NK-92 (cell line): ENCODE data around the gene CHURC1.

Experiments used
- DNase-seq: peaks from one replicate; lab custom pipeline; 2025; ENCODE audit not compliant: unreplicated experiment; lab: John Stamatoyannopoulos, UW

The CHURC1 gene

DNA sequence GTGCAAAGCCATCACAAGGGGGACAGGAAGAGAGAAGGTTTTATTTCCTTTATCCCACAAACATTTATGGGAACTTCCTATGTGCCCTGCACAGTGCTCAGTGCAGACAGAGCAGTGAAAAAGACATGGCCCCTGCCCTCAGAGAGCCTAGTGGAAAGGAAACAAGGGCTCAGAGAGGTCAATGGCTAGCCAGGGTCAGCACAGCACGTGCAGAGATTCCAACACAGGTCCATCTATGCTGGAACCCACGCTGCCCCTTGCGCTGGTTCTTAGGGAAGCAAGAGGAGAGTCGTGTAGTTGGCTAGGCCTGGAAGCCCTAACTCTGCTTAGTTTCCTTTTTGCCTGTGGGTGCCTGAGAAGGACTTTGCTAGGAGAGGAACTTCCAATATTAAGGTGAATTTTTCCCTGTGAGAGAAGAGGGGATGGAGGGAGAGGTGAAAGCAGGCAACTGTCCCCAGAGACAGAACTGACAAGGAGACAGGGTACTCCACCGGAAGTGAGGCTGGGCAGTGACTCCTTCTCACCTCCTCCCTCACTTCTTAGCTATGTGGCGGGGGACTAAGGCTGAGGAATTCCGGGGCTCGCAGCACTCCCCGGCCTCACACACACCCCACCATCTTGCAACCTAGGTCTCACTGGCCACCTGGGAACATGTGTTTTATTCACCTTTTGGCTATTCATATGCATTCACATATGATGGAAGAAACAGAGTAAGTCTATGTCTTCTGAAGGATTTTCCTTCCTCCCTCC, 40.4 kb downstream of the CHURC1 start:
- no peak for DNase-seq

DNA sequence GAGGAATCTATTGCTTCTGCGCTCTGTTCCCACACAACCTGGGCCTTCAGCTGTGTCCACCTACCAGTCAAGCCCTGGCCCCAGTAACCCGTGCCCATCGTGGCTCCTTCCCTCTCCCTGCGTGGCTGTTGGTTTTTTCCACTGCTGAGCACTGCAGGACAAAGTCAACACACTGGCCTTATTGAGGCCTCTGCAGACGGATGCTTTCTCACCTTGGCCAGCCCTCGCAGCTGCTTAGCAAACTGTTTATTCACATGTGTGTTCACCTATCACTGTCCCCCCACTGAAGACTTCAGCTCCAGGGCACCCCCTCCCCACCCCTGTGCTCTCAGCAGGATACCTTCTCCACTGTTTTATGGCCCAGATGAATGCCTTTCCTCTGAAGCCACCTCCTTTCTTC, 41.0 kb downstream of the CHURC1 start:
- DNase-seq = no peak

DNA sequence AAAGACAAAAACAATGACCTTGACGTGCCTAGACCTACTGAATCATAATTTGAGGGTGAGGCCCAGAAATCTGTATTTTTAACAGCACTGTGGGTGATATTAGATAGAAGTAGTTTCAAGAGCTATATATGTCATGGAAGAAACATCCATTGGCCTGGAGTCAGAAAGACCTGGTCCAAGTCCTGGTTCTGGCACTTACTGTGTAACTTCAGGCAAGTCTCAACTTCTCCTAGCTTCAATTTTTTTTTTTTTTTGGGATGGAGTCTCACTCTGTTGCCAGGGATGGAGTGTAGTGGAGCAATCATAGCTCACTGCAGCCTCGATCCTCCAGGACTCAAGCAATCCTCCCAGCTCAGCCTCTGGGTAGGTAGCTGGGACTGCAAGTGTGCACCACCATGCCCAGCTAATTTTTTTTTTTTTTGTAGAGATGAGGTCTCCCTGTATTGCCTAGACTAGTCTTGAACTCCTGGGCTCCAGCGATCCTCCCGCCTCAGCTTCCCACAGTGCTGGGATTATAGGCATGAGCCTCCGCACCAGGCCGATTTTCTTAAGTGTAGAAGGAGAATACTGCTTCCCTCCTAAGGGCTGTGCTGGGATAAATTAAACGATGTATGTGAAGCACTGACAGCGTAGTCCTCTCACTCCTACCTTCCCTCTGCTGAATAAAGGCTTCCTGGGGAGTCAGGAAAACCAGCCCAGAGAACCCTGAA, 42.6 kb downstream of the CHURC1 start:
- DNase-seq = no peak

DNA sequence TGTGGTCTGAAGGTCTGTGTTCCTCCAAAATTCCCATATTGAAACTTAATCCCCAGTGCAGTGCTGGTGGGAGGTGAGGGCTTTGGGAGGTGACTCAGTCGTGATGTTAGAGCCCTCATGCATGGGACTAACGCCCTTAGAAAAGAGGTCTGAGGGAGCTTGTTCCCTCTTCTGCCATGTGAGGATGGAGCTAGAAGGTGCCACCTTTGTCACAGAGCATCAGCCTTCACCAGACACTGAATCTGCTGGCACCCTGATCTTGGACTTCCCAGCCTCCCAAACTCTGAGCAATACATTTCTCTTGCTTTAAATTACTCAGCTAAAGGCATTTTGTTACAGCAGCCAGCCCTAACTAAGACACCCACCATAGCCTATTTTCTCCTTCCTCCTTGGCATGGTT, 43.9 kb downstream of the CHURC1 start:
- no peak for DNase-seq

DNA sequence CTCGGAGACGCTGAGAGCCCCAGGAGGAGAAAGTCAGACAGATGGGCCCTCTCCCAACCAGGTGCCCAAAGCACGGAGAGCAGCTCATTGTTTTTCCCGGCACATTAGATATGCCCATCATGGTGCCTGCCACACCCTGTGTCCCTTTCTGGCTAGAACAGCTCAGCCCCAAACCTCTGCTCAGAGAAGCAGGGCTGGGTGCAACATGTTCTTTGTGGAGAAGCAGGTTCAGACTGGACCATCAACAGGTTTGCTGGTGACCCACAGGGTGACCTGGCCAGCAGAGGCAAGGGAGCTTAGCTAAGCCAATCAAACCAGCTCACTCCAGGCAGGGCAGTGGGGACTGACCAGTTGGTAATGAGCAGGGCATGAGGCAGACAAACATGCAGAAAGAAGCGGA, 44.5 kb downstream of the CHURC1 start:
- DNase-seq = no peak

DNA sequence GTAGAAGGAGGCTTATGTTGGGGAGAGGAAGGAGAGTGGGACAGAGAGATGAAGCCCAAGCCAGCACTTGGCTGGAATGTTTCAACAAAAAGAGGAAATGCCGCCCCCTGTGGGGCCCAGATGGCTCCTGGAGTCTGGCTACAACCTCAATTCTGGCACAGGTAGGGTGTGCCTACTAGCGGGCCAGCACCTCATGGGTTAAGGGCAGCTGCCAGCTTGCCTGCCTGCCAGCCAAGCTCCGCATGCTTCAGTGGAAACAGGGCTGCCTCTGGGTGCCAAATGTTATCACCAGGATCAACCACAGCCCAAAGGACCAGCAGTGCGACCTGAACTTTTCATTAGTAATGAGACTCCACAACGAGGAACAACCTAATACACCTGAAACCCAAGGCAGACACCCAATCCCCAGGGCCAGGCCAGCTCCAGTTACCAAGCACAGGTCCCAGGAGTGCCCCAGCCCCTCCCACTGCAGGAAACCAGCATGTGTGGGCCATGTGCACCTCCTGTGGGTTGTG, 46.6 kb downstream of the CHURC1 start:
- no peak for DNase-seq

DNA sequence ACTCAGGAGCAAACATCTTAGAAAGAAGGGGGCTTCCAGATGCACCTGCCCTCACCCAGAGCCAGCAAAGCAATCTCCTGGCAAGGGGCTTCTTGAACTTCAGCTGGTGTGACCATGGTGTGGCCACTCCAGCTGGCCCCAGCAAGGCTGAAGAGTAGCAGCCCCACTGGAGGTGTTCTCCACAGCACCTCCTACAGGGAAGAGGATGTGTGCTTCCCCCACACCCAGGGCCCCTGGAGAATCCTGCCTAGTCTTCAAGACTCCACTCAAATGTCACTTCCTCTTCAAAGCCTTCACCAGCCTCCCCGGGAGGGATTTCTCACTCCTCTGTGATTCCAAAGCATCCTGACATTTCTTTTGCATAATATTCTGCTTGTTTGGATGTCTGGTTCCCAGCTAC, 49.4 kb downstream of the CHURC1 start:
- DNase-seq = no peak

DNA sequence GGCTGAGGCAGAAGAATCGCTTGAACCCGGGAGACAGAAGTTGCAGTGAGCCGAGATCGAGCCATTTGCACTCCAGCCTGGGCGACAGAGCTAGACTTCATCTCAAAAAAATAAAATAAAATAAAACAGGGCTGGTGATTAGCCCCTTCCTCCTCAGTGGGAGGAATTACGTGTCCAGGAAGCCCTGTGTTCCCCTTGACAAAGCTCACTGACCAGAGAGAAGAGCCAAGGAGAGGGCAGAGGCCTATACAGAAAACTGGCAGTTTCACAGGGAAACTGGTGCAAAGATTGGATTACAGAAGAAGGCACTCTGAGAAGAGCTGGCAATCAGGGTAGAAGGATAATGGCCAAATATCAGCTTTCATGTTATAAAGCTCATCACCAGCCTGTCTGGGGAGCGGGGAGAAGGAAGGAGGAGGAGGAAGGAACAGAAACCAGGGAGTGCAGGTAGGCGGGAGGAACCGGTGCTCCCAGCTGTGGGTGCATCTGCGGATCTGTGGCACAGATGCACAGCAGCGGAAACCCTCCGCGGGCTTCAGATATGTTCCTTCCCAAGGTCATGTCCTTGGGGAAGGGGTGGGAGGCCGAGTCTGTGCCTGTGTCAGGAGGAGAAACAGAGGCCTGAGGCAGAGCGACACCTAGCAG, 51.2 kb downstream of the CHURC1 start:
- DNase-seq = no peak

DNA sequence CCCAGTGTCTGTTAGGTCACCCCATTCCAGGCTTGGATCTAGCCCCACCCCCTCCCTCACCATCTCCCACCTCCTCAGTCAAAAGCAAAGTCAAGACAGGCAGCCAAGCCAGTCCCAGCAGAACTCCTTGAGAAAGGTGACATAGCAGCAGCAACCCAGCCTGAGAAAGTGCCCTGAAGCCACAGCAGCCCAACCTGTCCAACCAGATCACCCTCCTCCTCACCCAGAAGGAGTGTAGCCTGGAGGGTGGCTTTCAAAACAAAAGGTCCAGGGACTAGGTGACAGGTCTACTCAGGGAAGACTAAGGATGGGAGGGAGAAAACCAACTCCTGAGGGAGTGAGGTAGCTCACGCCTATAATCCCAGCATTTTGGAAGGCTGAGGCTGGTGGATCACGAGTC, 52.7 kb downstream of the CHURC1 start:
- DNase-seq = no peak

DNA sequence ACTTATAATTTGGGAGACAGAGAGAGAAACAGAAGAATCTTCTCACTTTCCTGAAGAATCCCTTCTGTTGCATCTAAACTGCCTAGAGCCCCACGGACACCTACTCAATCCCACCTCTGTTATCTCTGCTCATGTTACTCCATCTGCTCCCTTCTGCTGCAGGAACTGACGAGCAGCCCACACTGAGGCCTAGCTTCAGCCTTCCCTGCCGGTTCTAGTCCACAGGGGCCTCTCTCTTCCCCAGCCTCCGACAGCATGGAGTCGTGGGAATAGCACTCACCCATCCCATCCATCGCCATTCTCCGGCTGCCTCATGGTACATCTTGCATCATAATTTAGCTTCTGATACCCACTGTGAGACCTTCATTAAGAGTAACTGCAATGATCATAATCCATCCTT, 53.9 kb downstream of the CHURC1 start:
- DNase-seq = no peak

DNA sequence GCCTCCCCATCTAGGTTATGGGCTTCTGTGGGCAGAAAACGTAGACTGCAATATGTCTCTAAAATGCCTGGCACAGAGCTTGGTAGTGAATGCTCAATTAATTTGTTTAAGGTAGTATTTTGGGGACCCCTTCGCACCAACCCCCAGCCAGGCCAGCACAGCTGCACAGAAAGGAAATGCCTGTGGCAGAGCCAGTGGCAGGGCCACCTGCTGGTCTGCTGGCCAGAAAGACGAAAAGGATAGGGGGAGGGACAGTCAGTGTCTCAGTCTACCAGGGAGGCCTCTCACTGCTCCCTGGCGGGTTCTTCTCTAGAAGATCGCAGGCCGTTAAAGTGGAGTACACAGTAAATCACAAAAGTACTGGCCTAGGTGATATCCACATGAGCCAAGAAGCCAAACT, 54.4 kb downstream of the CHURC1 start:
- DNase-seq = no peak

DNA sequence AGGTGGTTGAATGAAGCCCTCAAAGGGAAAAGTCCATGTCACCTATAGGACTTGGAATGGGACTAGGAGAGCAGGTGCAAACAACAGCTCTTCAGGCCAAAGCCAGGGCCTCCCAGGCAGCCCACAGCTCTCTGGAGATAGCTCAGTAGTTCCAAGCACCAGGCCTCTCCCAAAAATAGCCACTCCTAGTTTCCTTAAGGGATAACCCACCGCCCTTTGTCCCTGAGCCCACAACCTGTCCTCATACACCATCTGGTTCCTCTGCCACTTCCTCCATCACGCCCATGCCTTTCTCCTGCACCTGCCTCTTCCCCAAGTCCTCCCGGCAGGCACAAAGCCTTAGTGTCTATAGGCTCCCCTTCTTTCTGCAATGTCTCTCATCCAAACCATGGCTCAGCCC, 55.8 kb downstream of the CHURC1 start:
- no peak for DNase-seq

DNA sequence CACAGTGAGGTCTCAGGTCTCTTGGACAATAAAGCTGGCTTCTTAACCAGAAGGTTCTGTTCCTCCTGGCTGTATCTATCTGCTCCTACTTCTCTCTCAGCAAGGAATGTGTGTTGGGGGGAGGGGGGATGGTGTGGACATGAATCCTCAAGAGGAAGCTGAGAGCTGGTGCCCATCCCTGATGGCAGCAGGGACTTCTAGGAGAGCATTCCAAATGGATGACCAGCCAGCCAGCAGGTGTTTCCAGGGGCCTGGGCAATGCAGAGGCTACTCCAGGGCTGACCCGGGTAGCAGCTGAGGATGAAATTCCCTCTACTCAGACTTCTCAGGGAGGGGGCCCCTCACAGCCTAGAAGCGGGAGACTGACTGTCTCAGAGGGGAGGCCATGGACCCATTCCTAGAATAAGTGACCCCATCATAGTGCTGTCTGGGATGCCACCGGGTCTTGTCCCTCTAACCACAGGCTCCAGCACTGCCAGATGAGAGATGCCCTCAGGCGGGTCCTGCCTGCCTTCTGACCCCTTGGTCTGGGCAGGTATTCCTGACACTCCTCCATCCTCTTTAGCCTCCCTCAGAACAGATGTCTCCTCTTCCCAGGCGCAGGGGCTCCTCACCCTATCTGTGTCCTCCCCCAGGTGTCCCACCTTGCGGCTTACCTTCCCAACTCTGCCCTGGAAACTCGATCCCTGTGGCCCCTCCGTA, 56.7 kb downstream of the CHURC1 start:
- DNase-seq = no peak

DNA sequence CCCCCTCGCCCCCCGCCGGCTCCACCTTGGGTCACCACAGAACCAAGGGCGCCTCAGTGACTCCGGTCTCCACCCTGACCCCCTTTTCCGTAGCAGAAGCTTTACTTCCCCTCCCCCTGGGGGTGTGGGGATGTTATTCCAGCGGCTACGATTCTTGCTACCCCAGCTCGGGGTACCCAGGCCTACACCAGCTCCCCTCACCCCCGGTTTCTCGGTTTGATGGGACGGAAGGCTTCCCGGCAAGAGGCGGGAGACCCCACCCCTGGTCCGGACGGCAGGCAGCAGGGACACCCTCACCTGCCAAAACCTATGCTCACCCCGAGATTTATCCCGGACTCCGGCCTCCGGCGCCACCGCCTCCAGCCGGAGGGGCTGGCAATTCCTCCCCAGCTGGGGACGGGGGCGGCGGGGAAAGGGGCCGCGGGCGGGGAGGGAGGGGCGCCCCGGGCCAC, 57.3 kb downstream of the CHURC1 start:
- DNase-seq = no peak

DNA sequence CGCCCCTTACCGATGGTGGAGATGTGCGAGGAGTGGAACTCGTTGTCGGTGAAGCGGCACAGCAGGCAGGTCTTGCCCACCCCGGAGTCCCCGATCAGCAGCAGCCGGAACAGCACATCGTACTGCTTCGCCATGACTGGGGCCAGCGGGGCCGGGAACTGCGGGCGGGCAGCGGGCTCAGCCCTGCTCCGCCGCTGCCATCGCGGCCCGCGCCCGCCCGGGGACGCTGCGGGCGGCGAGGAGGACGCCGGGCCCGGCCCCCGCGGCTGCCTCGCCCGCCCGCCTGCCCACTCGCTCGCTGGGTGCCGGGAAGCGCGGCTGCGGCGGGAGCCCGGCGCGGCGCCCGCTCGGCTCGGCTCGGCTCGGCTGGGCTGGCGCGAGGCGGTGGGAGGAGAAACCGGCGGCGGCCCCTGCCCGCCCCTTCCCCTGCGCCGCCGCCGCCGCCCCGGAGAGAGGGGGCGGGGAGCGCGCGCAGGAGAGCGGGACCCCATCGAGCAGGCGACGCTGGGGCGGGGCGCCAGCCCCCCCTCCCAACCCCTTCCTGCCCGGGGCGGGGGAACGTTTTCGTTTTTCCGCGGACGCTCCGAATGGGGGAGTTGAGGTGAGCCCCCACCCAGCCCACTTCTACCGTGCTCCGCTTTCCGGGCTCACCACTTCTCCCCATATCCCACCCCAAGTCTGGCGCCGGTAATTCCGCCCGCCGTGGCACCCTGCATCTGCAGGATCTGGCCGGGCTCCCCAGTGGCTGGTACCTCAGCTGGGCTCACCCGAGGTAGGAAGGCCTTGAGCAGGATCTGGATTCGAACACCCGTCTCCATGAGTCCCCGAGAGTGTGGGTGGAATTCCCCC, 57.9 kb downstream of the CHURC1 start, which contains the start of gene RAB15:
TSS of gene RAB15 (minus strand) at position 394 of the 849 bp plus-strand sequence. CDS start at position 134, 260 bp downstream.
- no peak for DNase-seq

DNA sequence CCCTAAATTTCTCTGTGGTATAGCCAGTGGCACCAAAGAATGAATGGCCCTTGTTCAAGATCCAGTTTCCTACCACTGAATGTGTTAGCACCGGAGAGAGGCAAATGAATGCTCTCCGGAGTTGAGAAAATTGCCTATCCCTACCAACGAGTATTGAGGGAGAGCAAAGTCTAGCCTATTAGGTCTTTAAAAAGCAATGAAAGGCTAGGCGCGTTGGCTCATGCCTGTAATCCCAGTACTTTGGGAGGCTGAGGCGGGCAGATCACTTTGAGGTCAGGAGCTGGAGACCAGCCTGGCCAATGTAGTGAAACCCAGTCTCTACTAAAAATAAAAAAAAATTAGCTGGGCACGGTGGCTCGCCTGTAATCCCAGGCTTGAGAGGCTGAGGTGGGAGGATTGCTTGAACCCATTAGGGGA, 58.8 kb downstream of the CHURC1 start:
- no peak for DNase-seq

DNA sequence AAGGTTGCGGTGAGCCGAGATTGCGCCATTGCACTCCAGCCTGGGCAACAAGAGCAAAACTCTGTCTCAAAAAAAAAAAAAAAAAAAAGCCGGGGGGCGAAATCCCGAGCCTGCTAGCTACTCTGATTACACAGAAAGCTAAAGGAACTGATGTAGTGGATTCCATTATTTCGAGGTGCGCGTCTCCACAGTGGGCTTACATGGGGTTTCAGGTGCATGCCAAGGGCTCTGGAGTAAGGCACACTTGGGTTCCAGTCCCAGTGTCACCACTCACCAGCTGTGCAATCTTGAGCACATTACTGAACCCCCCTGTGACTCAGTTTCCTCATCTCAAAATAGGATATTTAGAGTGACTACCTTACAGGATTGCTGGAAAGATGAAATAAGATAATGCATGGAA, 59.6 kb downstream of the CHURC1 start:
- DNase-seq = no peak

DNA sequence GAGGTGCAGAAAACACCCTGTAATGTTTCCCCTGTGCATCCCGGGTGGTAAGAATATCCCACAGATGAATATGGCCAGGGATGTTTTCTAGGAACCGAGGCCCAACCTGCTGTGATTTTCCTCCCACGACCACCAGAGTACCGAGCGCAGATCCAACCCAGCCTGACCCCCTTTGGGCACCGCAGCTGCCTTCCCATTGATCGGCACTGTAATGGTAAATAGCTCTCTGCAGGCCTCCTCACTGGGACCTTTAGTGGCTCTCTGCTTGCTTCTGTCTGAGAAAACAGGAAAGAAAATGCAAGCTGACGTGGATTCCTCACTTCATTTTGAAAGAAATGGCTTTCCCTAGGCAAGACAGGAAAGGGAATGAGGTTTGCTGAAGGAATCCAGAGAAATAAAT, 60.3 kb downstream of the CHURC1 start:
- no peak for DNase-seq

DNA sequence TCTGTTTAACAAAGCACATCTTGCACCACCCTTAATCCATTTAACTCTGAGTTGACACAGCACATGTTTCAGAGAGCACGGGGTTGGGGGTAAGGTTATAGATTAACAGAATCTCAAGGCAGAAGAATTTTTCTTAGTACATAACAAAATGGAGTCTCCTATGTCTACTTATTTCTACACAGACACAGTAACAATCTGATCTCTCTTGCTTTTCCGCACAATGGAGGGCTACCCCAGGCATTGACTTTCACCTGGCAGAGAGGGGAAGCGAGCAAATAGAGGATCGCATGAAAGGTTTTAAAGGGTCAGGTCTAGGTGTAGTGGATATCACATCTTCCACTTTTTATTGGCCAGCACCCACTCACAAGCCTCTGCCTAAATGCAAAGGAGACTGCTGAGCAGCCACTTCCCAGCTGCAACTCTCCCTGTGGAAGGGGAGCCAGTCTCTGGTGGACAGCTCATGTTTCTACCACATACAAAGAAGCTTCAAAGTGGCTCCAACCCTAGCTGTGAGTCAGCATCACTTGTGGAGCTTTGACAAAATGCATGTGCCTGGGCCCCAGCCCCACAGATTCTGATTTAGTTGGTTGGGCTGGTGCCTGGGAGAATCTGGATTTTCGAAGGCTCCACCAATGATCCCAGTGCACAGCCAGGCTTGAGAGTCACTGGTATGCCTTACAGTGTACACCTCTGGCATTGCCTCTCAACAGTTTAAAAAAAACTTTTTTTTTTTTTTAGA, 65.2 kb downstream of the CHURC1 start:
- no peak for DNase-seq
